SK-N-SH treated with all-trans-retinoic acid at 6 μM for 48 hours (cell line): ENCODE data around the gene KRTAP10-3.

Experiments
- ATAC-seq: fragments of 200-7000 bp; cut with Tn5 transposase; 3 replicates; pipeline ENCODE4 v1.9.1; 2020; ENCODE audit warnings: mild to moderate bottlenecking, moderate library complexity
- ARNTL ChIP-seq: fragments of 450-650 bp; formaldehyde crosslinking; IDR thresholded peaks from 2 replicates; pipeline ENCODE4 v1.5.0; 2020; ENCODE audit warnings: low read depth, mild to moderate bottlenecking, moderate library complexity, borderline replicate concordance
- BACH2 ChIP-seq: fragments of 250-450 bp; sonication (Bioruptor Pico); IDR thresholded peaks from 2 replicates; pipeline ENCODE4 v1.9.0; 2021; ENCODE audit warnings: mild to moderate bottlenecking, borderline replicate concordance
- CREB5 ChIP-seq: fragments of 250-450 bp; sonication (Bioruptor Pico); IDR thresholded peaks from 2 replicates; pipeline ENCODE4 v1.5.1; 2020; ENCODE audit warnings: low read depth, mild to moderate bottlenecking, moderate library complexity
- CSDC2 ChIP-seq: fragments of 250-450 bp; sonication (Bioruptor Pico); IDR thresholded peaks from 2 replicates; pipeline ENCODE4 v1.5.0; 2020; ENCODE audit warnings: mild to moderate bottlenecking, moderate library complexity
- CSRNP3 ChIP-seq: fragments of 250-450 bp; sonication (Bioruptor Pico); IDR thresholded peaks from 2 replicates; pipeline ENCODE4 v1.5.1; 2021; ENCODE audit warnings: mild to moderate bottlenecking, moderate library complexity
- ESRRG ChIP-seq: fragments of 250-450 bp; sonication (Bioruptor Pico); IDR thresholded peaks from 2 replicates; pipeline ENCODE4 v1.6.1; 2021; ENCODE audit warnings: mild to moderate bottlenecking
- GLIS3 ChIP-seq: fragments of 250-450 bp; sonication (Bioruptor Pico); IDR thresholded peaks from 2 replicates; pipeline ENCODE4 v1.5.0; 2020; ENCODE audit warnings: mild to moderate bottlenecking, moderate library complexity
- ISL1 ChIP-seq: fragments of 250-450 bp; sonication (Bioruptor Pico); IDR thresholded peaks from 2 replicates; pipeline ENCODE4 v2.1.2; 2022; ENCODE audit warnings: mild to moderate bottlenecking, moderate library complexity
- OSR1 ChIP-seq: fragments of 250-450 bp; sonication (Bioruptor Pico); IDR thresholded peaks from 2 replicates; pipeline ENCODE4 v1.8.0; 2022; ENCODE audit warnings: moderate library complexity, mild to moderate bottlenecking, inconsistent platforms
- PATZ1 ChIP-seq: fragments of 250-450 bp; sonication (Bioruptor Pico); IDR thresholded peaks from 2 replicates; pipeline ENCODE4 v1.8.0; 2020; ENCODE audit warnings: mild to moderate bottlenecking, moderate library complexity, borderline replicate concordance
- POU6F1 ChIP-seq: fragments of 250-450 bp; sonication (Bioruptor Pico); IDR thresholded peaks from 2 replicates; pipeline ENCODE4 v1.8.0; 2021; ENCODE audit warnings: low read depth, mild to moderate bottlenecking, moderate library complexity, borderline replicate concordance
- PPARA ChIP-seq: fragments of 250-450 bp; sonication (Bioruptor Pico); IDR thresholded peaks from 2 replicates; pipeline ENCODE4 v1.5.0; 2020; ENCODE audit warnings: mild to moderate bottlenecking, borderline replicate concordance
- RARB ChIP-seq: fragments of 250-450 bp; sonication (Bioruptor Pico); IDR thresholded peaks from 2 replicates; pipeline ENCODE4 v1.8.0; 2021; ENCODE audit warnings: mild to moderate bottlenecking, moderate library complexity
- TCF4 ChIP-seq: fragments of 250-450 bp; sonication (Bioruptor Pico); IDR thresholded peaks from 2 replicates; pipeline ENCODE4 v1.8.0; 2021; ENCODE audit warnings: mild to moderate bottlenecking, moderate library complexity, borderline replicate concordance
- TOX ChIP-seq: fragments of 250-450 bp; sonication (Bioruptor Pico); IDR thresholded peaks from 2 replicates; pipeline ENCODE4 v1.8.0; 2021; ENCODE audit warnings: mild to moderate bottlenecking, moderate library complexity, borderline replicate concordance
- TSHZ2 ChIP-seq: fragments of 250-450 bp; sonication (Bioruptor Pico); IDR thresholded peaks from 2 replicates; pipeline ENCODE4 v1.5.0; 2020; ENCODE audit warnings: mild to moderate bottlenecking, moderate library complexity
- ZC3H10 ChIP-seq: fragments of 250-450 bp; sonication (Bioruptor Pico); IDR thresholded peaks from 2 replicates; pipeline ENCODE4 v1.5.1; 2021; ENCODE audit warnings: mild to moderate bottlenecking, moderate library complexity
- ZFP30 ChIP-seq: fragments of 450-650 bp; formaldehyde crosslinking; IDR thresholded peaks from 2 replicates; pipeline ENCODE4 v1.5.0; 2022; ENCODE audit warnings: mild to moderate bottlenecking, moderate library complexity
- ZNF565 ChIP-seq: fragments of 450-650 bp; formaldehyde crosslinking; conservative IDR thresholded peaks from 2 replicates; pipeline ENCODE4 v1.5.0; 2020; ENCODE audit warnings: low read depth, mild to moderate bottlenecking, moderate library complexity
- ZNF70 ChIP-seq: fragments of 450-650 bp; formaldehyde crosslinking; IDR thresholded peaks from 2 replicates; pipeline ENCODE4 v1.5.0; 2020; ENCODE audit warnings: mild to moderate bottlenecking, moderate library complexity
- ZNF8 ChIP-seq: fragments of 450-650 bp; formaldehyde crosslinking; IDR thresholded peaks from 2 replicates; pipeline ENCODE4 v1.5.0; 2020; ENCODE audit warnings: mild to moderate bottlenecking, moderate library complexity

KRTAP10-3 gene

GRCh38 chr21:44566403-44566802 is 7.8 kb upstream of the KRTAP10-3 start:
- no peak for ATAC-seq
- no peak for TF ChIP-seq POU6F1 (CRISPR knock-in tag)
- TF ChIP-seq TCF4 (CRISPR knock-in tag), result no peak
- no peak for TF ChIP-seq BACH2 (CRISPR knock-in tag)
- TF ChIP-seq ZNF565 (CRISPR knock-in tag), result no peak
- TF ChIP-seq ISL1 (CRISPR knock-in tag), result no peak
- TF ChIP-seq PATZ1 (CRISPR knock-in tag), result no peak
- TF ChIP-seq TOX (CRISPR knock-in tag), result no peak
- TF ChIP-seq GLIS3 (CRISPR knock-in tag), result no peak
- TF ChIP-seq ZNF8 (CRISPR knock-in tag), result no peak
- no peak for TF ChIP-seq CSDC2
- no peak for TF ChIP-seq ESRRG
- no peak for TF ChIP-seq TSHZ2 (CRISPR knock-in tag)
- TF ChIP-seq CREB5 (CRISPR knock-in tag), result no peak
- no peak for TF ChIP-seq OSR1
- TF ChIP-seq PPARA (CRISPR knock-in tag), result no peak
- TF ChIP-seq CSRNP3, result no peak
- no peak for TF ChIP-seq ZFP30 (CRISPR knock-in tag)
- TF ChIP-seq RARB (CRISPR knock-in tag), result no peak
- no peak for TF ChIP-seq ZC3H10 (CRISPR knock-in tag)
- TF ChIP-seq, all 23 proteins: peak for 0

- TF ChIP-seq ARNTL (CRISPR knock-in tag) (no peak), ZC3H10 (CRISPR knock-in tag) (no peak), ISL1 (CRISPR knock-in tag) (no peak), TCF4 (CRISPR knock-in tag) (no peak), PPARA (CRISPR knock-in tag) (no peak), BACH2 (CRISPR knock-in tag) (no peak), POU6F1 (CRISPR knock-in tag) (no peak), ZNF70 (no peak)
- ATAC-seq, result no peak
Observed at GRCh38 chr21:44564886-44565598, 6.4 kb upstream of the KRTAP10-3 start.
